Fibroblast of lung (primary cell): ENCODE data around the gene ENC1. TPM values are rescaled to one million over a fixed set of nuclear protein-coding genes. Genes with fewer than 3 reads are reported as not detected.

ENCODE experiments used
- DNase-seq, 2 donors: peaks; one replicate each; pipeline versions ENCODE4 v3.0.0 to v3.0.0-alpha.2; 2010; ENCODE audit warnings: low read depth in 2 of 2
- H2AFZ ChIP-seq: 2 replicates; pipeline ENCODE4 v1.5.1; 2012; ENCODE audit warnings: low read length, control low read depth, inconsistent platforms
- H3K27ac ChIP-seq: 2 replicates; pipeline ENCODE4 v1.5.1; 2011; ENCODE audit warnings: low read length, control low read depth; ENCODE audit not compliant: insufficient read depth
- H3K27me3 ChIP-seq: 2 replicates; pipeline ENCODE4 v1.5.1; 2011; ENCODE audit warnings: mild to moderate bottlenecking, low read length; ENCODE audit not compliant: control insufficient read depth, insufficient read depth
- H3K36me3 ChIP-seq: 2 replicates; pipeline ENCODE4 v1.5.1; 2011; ENCODE audit warnings: low read length; ENCODE audit not compliant: control insufficient read depth, insufficient read depth
- H3K4me1 ChIP-seq: 2 replicates; pipeline ENCODE4 v1.5.1; 2011; ENCODE audit warnings: low read length; ENCODE audit not compliant: control insufficient read depth, insufficient read depth; ENCODE audit errors: extremely low read depth
- H3K4me2 ChIP-seq: 2 replicates; pipeline ENCODE4 v1.5.1; 2011; ENCODE audit warnings: low read length, control low read depth; ENCODE audit not compliant: insufficient read depth; ENCODE audit errors: extremely low read depth
- H3K4me3 ChIP-seq, 4 experiments: fragments of 200-600 bp in 1 of 4; sonication (generic) in 1 of 4; replicated peaks in 1 of 4; 2 replicates each; pipeline ENCODE4 v1.5.1; 2011 to 2016; ENCODE audit warnings: low read length in 4 of 4, low read depth in 3 of 4, mild to moderate bottlenecking in 3 of 4, control low read depth in 2 of 4, inconsistent platforms in 1 of 4, mixed read lengths in 1 of 4; ENCODE audit not compliant: insufficient read depth in 1 of 4; ENCODE audit errors: control extremely low read depth in 1 of 4
- H3K79me2 ChIP-seq: 2 replicates; pipeline ENCODE4 v1.5.1; 2012; ENCODE audit warnings: mild to moderate bottlenecking, low read length, inconsistent platforms; ENCODE audit not compliant: control insufficient read depth, insufficient read depth
- H3K9ac ChIP-seq: 2 replicates; pipeline ENCODE4 v1.5.1; 2011; ENCODE audit warnings: mild to moderate bottlenecking, low read length, control low read depth; ENCODE audit not compliant: insufficient read depth
- H3K9me3 ChIP-seq: 2 replicates; pipeline ENCODE4 v1.5.1; 2012; ENCODE audit warnings: low read depth, low read length; ENCODE audit not compliant: control insufficient read depth, insufficient read depth
- H4K20me1 ChIP-seq: 2 replicates; pipeline ENCODE4 v1.5.1; 2011; ENCODE audit warnings: low read length; ENCODE audit not compliant: control insufficient read depth, insufficient read depth; ENCODE audit errors: extremely low read depth
- CTCF ChIP-seq, 2 donors: IDR thresholded peaks in 1 of 2; conservative IDR thresholded peaks in 1 of 2; 1 replicate in 1 of 2; 2 replicates in 1 of 2; pipeline ENCODE4 v1.5.1; 2011 to 2012; ENCODE audit warnings: low read length in 2 of 2, control low read depth in 1 of 2, inconsistent platforms in 1 of 2, low read depth in 1 of 2, mild to moderate bottlenecking in 1 of 2
- EZH2 ChIP-seq: IDR thresholded peaks from 2 replicates; pipeline ENCODE4 v1.5.1; 2012; ENCODE audit warnings: low read length, control low read depth, mild to moderate bottlenecking; ENCODE audit errors: missing control alignments
- polyA plus RNA-seq, 2 donors: library from polyadenylated mRNA; depleted of rRNA in 1 of 2; stranded (reverse) in 1 of 2; unstranded in 1 of 2; fragments of >200 nt; gene quantifications; 2 replicates each; pipeline ENCODE4 v1.2.1, GENCODE V29; 2011 to 2012; ENCODE audit warnings: missing spikeins in 1 of 2
- total RNA-seq: library from RNA; depleted of rRNA; stranded (reverse); fragments of >200 nt; gene quantifications from 2 replicates; pipeline ENCODE4 v1.2.1, GENCODE V29; 2014

ENC1 gene
- total and polyA plus RNA-seq, 2 donors (not counting 1 experiment from before 2014, with no cell fraction given): 3.5 to 15.4 TPM

GRCh38 chr5:74639807-74640449, 600 bp downstream of the ENC1 start:
- peak in 1 of 2 donors; percentile 51 for DNase-seq
- peak in 1 of 2 donors; percentile 27 for TF ChIP-seq CTCF (conservative IDR thresholded peaks at IDR 0.05 in 1 of 2, IDR thresholded peaks at IDR 0.05 in 1 of 2; ENCODE audit: low read depth in 1 of 2, low read length in 2 of 2)
- no peak for TF ChIP-seq EZH2
- peaks cover 20% of the 10 kb centered on the region for H3K4me1 ChIP-seq
- H2AFZ ChIP-seq: peak overlapping the region; percentile 81
- H3K36me3 ChIP-seq: peaks cover 5% of the 10 kb centered on the region
- H3K79me2 ChIP-seq: peaks cover 51% of the 10 kb centered on the region
- H3K9me3 ChIP-seq: no peaks in the 10 kb centered on the region
- no peaks in the 10 kb centered on the region for H3K27me3 ChIP-seq
- H3K9ac ChIP-seq: peak overlapping the region; percentile 91
- no peaks in the 10 kb centered on the region for H4K20me1 ChIP-seq
- peak overlapping the region; percentile 80 to 93 (median 86) for H3K4me3 ChIP-seq
- H3K4me2 ChIP-seq: peak overlapping the region; percentile 84
- peak overlapping the region; percentile 92 for H3K27ac ChIP-seq

GRCh38 chr5:74638970-74639806, 1.3 kb downstream of the ENC1 start:
- Histone ChIP-seq H4K20me1 (no peaks in the 10 kb centered on the region), H3K27ac (peak overlapping the region; percentile 92), H3K9ac (peak overlapping the region; percentile 91), H3K4me3 (peak overlapping the region; percentile 80 to 93 (median 86)), H2AFZ (peak overlapping the region; percentile 26), H3K36me3 (peaks cover 5% of the 10 kb centered on the region), H3K9me3 (no peaks in the 10 kb centered on the region), H3K79me2 (peaks cover 57% of the 10 kb centered on the region), H3K4me1 (peaks cover 20% of the 10 kb centered on the region), H3K4me2 (peak overlapping the region; percentile 84), H3K27me3 (no peaks in the 10 kb centered on the region)
- no peak for TF ChIP-seq CTCF (conservative IDR thresholded peaks at IDR 0.05 in 1 of 2, IDR thresholded peaks at IDR 0.05 in 1 of 2; ENCODE audit: low read depth in 1 of 2, low read length in 2 of 2)
- TF ChIP-seq EZH2: no peak
- DNase-seq: peak; percentile 50 to 77

- H3K36me3 ChIP-seq: peaks cover 5% of the 10 kb centered on the region
- no peaks in the 10 kb centered on the region for H3K27me3 ChIP-seq
- no peak overlapping the region for H2AFZ ChIP-seq
- H3K4me2 ChIP-seq: peak overlapping the region; percentile 84
- H3K4me1 ChIP-seq: peaks cover 20% of the 10 kb centered on the region
- H4K20me1 ChIP-seq: no peaks in the 10 kb centered on the region
- H3K27ac ChIP-seq: peak overlapping the region; percentile 92
- TF ChIP-seq EZH2 (no peak), CTCF (conservative IDR thresholded peaks at IDR 0.05 in 1 of 2, IDR thresholded peaks at IDR 0.05 in 1 of 2; ENCODE audit: low read depth in 1 of 2, low read length in 2 of 2) (no peak)
- peak overlapping the region; percentile 40 for H3K9ac ChIP-seq
- H3K79me2 ChIP-seq: peaks cover 57% of the 10 kb centered on the region
- H3K9me3 ChIP-seq: no peaks in the 10 kb centered on the region
- DNase-seq: no peak
- H3K4me3 ChIP-seq: peak overlapping the region; percentile 80 to 93 (median 86)
These were observed 2.0 kb downstream of the ENC1 start for GRCh38 chr5:74638544-74638969.
